ENCODE data around the gene CDK3.

- TF ChIP-seq CTCF (IDR thresholded peaks at IDR 0.05): no peak
- no peak for TF ChIP-seq POLR2A (IDR thresholded peaks at IDR 0.05)
These were observed 8.2 kb downstream of the CDK3 start for GRCh38 chr17:76008630-76009425.

Data from esophagus squamous epithelium (tissue), 4 donors.